Neural cell (in vitro differentiated cells): ENCODE results near the gene MXD4. TPM values are rescaled to one million over a fixed set of nuclear protein-coding genes. Genes with fewer than 3 reads are reported as not detected.

Experiments
- H2AFZ ChIP-seq: fragments of 200-600, 300-800 bp; sonication (generic), shearing (Covaris generic); 2 replicates; pipeline ENCODE4 v1.6.0; 2014; ENCODE audit warnings: low read depth, mild to moderate bottlenecking, antibody characterized with exemption, low read length, moderate library complexity
- H3F3A ChIP-seq: fragments of 200-600 bp; shearing (Covaris generic); 2 replicates; pipeline ENCODE4 v1.6.1; 2016; ENCODE audit warnings: mild to moderate bottlenecking, moderate library complexity, mixed read lengths, antibody characterized with exemption, low read length; ENCODE audit not compliant: insufficient read depth, poor library complexity, severe bottlenecking
- H3K27ac ChIP-seq: fragments of 200-600, 300-800 bp; sonication (generic), shearing (Covaris generic); 2 replicates; pipeline ENCODE4 v1.5.1; 2014; ENCODE audit warnings: mild to moderate bottlenecking, low read length, moderate library complexity
- H3K27me3 ChIP-seq: fragments of 300-800, 200-600 bp; sonication (generic), shearing (Covaris generic); 2 replicates; pipeline ENCODE4 v1.6.0; 2014; ENCODE audit warnings: mild to moderate bottlenecking, low read depth, low read length, moderate library complexity; ENCODE audit not compliant: insufficient read depth
- H3K36me3 ChIP-seq: fragments of 300-800, 200-600 bp; sonication (generic), shearing (Covaris generic); 2 replicates; pipeline ENCODE4 v1.5.1; 2014; ENCODE audit warnings: mild to moderate bottlenecking, antibody characterized with exemption, low read length, moderate library complexity; ENCODE audit not compliant: insufficient read depth
- H3K4me2 ChIP-seq: fragments of 300-800, 200-600 bp; sonication (generic), shearing (Covaris generic); 2 replicates; pipeline ENCODE4 v1.6.0; 2014; ENCODE audit warnings: mild to moderate bottlenecking, low read length
- H3K4me3 ChIP-seq: fragments of 300-800, 200-600 bp; sonication (generic), shearing (Covaris generic); 2 replicates; pipeline ENCODE4 v1.5.1; 2014; ENCODE audit warnings: mild to moderate bottlenecking, low read length, moderate library complexity
- H3K79me2 ChIP-seq: fragments of 200-600 bp; shearing (Covaris generic); replicated peaks from 2 replicates; pipeline ENCODE4 v1.6.0; 2014; ENCODE audit warnings: mild to moderate bottlenecking, low read length, moderate library complexity; ENCODE audit not compliant: insufficient read depth
- H3K9ac ChIP-seq: fragments of 300-800, 200-600 bp; sonication (generic), shearing (Covaris generic); 2 replicates; pipeline ENCODE4 v1.6.1; 2016; ENCODE audit warnings: mild to moderate bottlenecking, low read length, mixed read lengths
- H3K9me2 ChIP-seq: fragments of 200-600 bp; shearing (Covaris generic); 2 replicates; pipeline ENCODE4 v1.6.1; 2016; ENCODE audit warnings: mild to moderate bottlenecking, low read length, mixed read lengths; ENCODE audit not compliant: insufficient read depth
- H3K9me3 ChIP-seq: fragments of 200-600, 300-800 bp; sonication (generic), shearing (Covaris generic); 2 replicates; pipeline ENCODE4 v1.6.1; 2016; ENCODE audit warnings: mild to moderate bottlenecking, mixed run types, low read length, moderate library complexity, mixed read lengths
- H4K20me1 ChIP-seq: fragments of 200-600 bp; shearing (Covaris generic); 2 replicates; pipeline ENCODE4 v1.6.1; 2016; ENCODE audit warnings: mild to moderate bottlenecking, mixed run types; ENCODE audit not compliant: insufficient read depth
- CTCF ChIP-seq: fragments of 450-650 bp; IDR thresholded peaks from 2 replicates; pipeline ENCODE4 v1.5.1; 2014; ENCODE audit warnings: antibody characterized with exemption, mild to moderate bottlenecking, moderate library complexity; ENCODE audit not compliant: poor library complexity, severe bottlenecking
- EP300 ChIP-seq: fragments of 450-650 bp; conservative IDR thresholded peaks from 2 replicates; pipeline ENCODE4 v1.6.1; 2014; ENCODE audit warnings: antibody characterized with exemption, mild to moderate bottlenecking, moderate library complexity; ENCODE audit not compliant: poor library complexity, severe bottlenecking
- EZH2 ChIP-seq: fragments of 200-600, 300-800 bp; shearing (Covaris generic), sonication (generic); IDR thresholded peaks from 2 replicates; pipeline ENCODE4 v1.6.1; 2014; ENCODE audit warnings: antibody characterized with exemption, low read length, borderline replicate concordance, mild to moderate bottlenecking; ENCODE audit not compliant: insufficient read depth, poor library complexity, severe bottlenecking
- MXI1 ChIP-seq: fragments of 450-650 bp; conservative IDR thresholded peaks from 2 replicates; pipeline ENCODE4 v1.6.1; 2014; ENCODE audit warnings: antibody characterized with exemption, mild to moderate bottlenecking; ENCODE audit not compliant: poor library complexity, severe bottlenecking
- POLR2AphosphoS5 ChIP-seq: IDR thresholded peaks from 2 replicates; pipeline ENCODE4 v1.6.1; 2012
- RAD21 ChIP-seq: fragments of 450-650 bp; conservative IDR thresholded peaks from 2 replicates; pipeline ENCODE4 v1.6.1; 2014; ENCODE audit warnings: antibody characterized with exemption, mild to moderate bottlenecking, moderate library complexity
- SMC3 ChIP-seq: fragments of 450-650 bp; conservative IDR thresholded peaks from 2 replicates; pipeline ENCODE4 v1.6.1; 2014; ENCODE audit warnings: antibody characterized with exemption, mild to moderate bottlenecking, moderate library complexity; ENCODE audit not compliant: poor library complexity
- TAF1 ChIP-seq: IDR thresholded peaks from 2 replicates; pipeline ENCODE4 v1.6.1; 2012; ENCODE audit warnings: low read depth
- polyA plus RNA-seq: library from polyadenylated mRNA; depleted of rRNA; stranded (reverse); fragments of >200 nt; gene quantifications from 2 replicates; pipeline ENCODE4 v1.2.3, GENCODE V29; 2014
- TF ChIP-seq, protein P1 (sequence below): IDR thresholded peaks from 2 replicates; pipeline ENCODE4 v1.6.1; 2012; ENCODE audit warnings: borderline replicate concordance

MXD4 gene
- polyA plus RNA-seq, 1 donor from 2014 or later, result 58.4 TPM

DNA sequence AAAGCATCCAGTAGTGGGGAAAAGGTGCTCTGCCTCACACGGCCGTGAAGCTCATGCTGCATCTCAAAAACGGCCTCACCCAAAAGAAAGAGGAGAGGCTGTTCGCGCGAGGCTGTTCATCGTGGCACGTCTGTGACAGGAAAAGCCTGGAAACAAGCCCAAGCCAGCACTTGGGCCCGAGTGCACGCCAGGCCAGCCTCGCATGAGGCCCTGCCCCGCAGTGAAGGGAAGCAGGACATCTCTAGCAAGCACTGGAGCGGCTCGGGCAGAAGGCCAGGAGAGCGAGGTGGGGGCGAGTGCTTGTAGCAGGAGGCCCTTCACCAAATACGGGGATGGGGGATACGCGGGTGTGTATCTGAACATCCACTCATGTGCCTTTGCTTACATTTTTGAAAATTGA lies 39.9 kb upstream of the MXD4 start:
- Histone ChIP-seq H3K9me3 (no peaks in the 10 kb centered on the region), H2AFZ (no peak overlapping the region), H3K4me3 (no peak overlapping the region), H3K4me2 (no peak overlapping the region), H3K9ac (no peak overlapping the region), H3K27me3 (no peaks in the 10 kb centered on the region), H3K36me3 (no peaks in the 10 kb centered on the region), H3K27ac (no peak overlapping the region), H3F3A (no peaks in the 10 kb centered on the region), H3K9me2 (no peaks in the 10 kb centered on the region), H3K79me2 (no peaks in the 10 kb centered on the region), H4K20me1 (no peaks in the 10 kb centered on the region)
- no peak for TF ChIP-seq EP300
- TF ChIP-seq, protein P1, sequence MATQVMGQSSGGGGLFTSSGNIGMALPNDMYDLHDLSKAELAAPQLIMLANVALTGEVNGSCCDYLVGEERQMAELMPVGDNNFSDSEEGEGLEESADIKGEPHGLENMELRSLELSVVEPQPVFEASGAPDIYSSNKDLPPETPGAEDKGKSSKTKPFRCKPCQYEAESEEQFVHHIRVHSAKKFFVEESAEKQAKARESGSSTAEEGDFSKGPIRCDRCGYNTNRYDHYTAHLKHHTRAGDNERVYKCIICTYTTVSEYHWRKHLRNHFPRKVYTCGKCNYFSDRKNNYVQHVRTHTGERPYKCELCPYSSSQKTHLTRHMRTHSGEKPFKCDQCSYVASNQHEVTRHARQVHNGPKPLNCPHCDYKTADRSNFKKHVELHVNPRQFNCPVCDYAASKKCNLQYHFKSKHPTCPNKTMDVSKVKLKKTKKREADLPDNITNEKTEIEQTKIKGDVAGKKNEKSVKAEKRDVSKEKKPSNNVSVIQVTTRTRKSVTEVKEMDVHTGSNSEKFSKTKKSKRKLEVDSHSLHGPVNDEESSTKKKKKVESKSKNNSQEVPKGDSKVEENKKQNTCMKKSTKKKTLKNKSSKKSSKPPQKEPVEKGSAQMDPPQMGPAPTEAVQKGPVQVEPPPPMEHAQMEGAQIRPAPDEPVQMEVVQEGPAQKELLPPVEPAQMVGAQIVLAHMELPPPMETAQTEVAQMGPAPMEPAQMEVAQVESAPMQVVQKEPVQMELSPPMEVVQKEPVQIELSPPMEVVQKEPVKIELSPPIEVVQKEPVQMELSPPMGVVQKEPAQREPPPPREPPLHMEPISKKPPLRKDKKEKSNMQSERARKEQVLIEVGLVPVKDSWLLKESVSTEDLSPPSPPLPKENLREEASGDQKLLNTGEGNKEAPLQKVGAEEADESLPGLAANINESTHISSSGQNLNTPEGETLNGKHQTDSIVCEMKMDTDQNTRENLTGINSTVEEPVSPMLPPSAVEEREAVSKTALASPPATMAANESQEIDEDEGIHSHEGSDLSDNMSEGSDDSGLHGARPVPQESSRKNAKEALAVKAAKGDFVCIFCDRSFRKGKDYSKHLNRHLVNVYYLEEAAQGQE, result no peak
- TF ChIP-seq POLR2AphosphoS5, result no peak

DNA sequence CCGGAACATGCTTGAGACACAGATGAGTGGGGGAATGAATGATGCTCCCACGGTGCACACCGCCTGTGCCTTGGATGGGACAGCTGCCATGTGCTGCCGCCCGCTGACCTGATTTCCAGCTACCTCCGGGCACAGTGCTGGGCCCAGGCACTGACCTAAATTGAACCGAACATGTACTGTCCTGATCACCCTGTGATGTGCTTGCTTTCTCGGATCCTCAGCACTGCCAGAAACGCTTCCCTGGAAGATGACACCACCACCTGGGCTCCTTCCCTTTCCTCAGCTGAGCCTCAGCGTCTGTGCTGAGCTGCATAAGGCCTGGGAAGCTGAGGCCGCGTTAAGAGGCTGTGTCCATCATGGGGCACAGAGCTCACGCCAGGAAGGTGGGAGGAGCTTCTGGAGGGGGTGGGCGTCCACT lies 39.3 kb upstream of the MXD4 start:
- Histone ChIP-seq H3K9me2 (no peaks in the 10 kb centered on the region), H3K4me2 (no peak overlapping the region), H2AFZ (no peak overlapping the region), H3K27me3 (no peaks in the 10 kb centered on the region), H3F3A (no peaks in the 10 kb centered on the region), H4K20me1 (no peaks in the 10 kb centered on the region), H3K9ac (no peak overlapping the region), H3K4me3 (no peak overlapping the region), H3K36me3 (no peaks in the 10 kb centered on the region), H3K9me3 (no peaks in the 10 kb centered on the region), H3K27ac (no peak overlapping the region), H3K79me2 (no peaks in the 10 kb centered on the region)
- no peak for TF ChIP-seq TAF1

- Histone ChIP-seq H3K36me3 (no peaks in the 10 kb centered on the region), H3K27me3 (no peaks in the 10 kb centered on the region), H3K4me3 (no peak overlapping the region), H3K9me2 (no peaks in the 10 kb centered on the region), H3K9ac (no peak overlapping the region), H3K4me2 (no peak overlapping the region), H2AFZ (no peak overlapping the region), H3K9me3 (no peaks in the 10 kb centered on the region), H3F3A (no peaks in the 10 kb centered on the region), H3K27ac (no peak overlapping the region), H3K79me2 (no peaks in the 10 kb centered on the region), H4K20me1 (no peaks in the 10 kb centered on the region)
- no peak for TF ChIP-seq RAD21
- no peak for TF ChIP-seq POLR2AphosphoS5
- no peak for TF ChIP-seq TAF1
- no peak for TF ChIP-seq EP300
- no peak for TF ChIP-seq CTCF
- no peak for TF ChIP-seq SMC3
- TF ChIP-seq, protein P1, result no peak
- no peak for TF ChIP-seq EZH2
- no peak for TF ChIP-seq MXI1
These were observed 38.7 kb upstream of the MXD4 start for GRCh38 chr4:2300431-2301224.
